Keratinocyte (primary cell): ENCODE data around the gene ADCK1.

ENCODE experiments used
- CTCF ChIP-seq, 3 experiments: IDR thresholded peaks in 1 of 3; conservative IDR thresholded peaks in 1 of 3; optimal IDR thresholded peaks in 1 of 3; 2 replicates in 2 of 3; 3 replicates in 1 of 3; pipeline versions ENCODE3 to v1.5.1; 2011; ENCODE audit warnings: low read length in 3 of 3, mild to moderate bottlenecking in 3 of 3, moderate library complexity in 2 of 3, control low read depth in 1 of 3, inconsistent platforms in 1 of 3; ENCODE audit not compliant: insufficient read depth in 2 of 3; ENCODE audit errors: extremely low read depth in 1 of 3
- EZH2 ChIP-seq: IDR thresholded peaks from one replicate; pipeline ENCODE4 v1.6.1; 2012; ENCODE audit warnings: inconsistent platforms, mild to moderate bottlenecking, low read length, moderate library complexity

GRCh38 chr14:77965919-77966435 is 166.1 kb downstream of the ADCK1 start:
- no peak for TF ChIP-seq CTCF (optimal IDR thresholded peaks at IDR 0.05 in 1 of 3, IDR thresholded peaks at IDR 0.05 in 1 of 3, conservative IDR thresholded peaks at IDR 0.05 in 1 of 3; ENCODE audit: extremely low read depth in 1 of 3, insufficient read depth in 2 of 3, low read length in 3 of 3)
- no peak for TF ChIP-seq EZH2
